Progenitor cell of endocrine pancreas (in vitro differentiated cells): ENCODE measurements around the gene CDK11B. TPM values are rescaled to one million over a fixed set of nuclear protein-coding genes. Genes with fewer than 3 reads are reported as not detected.

Source experiments
- DNase-seq: peaks from one replicate; pipeline ENCODE4 v3.0.0; 2021; ENCODE audit warnings: low spot score; ENCODE audit not compliant: unreplicated experiment
- H3K27ac Mint-ChIP-seq: 2 replicates; pipeline ENCODE4 v1.8.0; 2021; ENCODE audit warnings: mild to moderate bottlenecking, moderate library complexity, mixed read lengths
- H3K27me3 Mint-ChIP-seq: 2 replicates; pipeline ENCODE4 v1.8.0; 2021; ENCODE audit warnings: mixed read lengths
- H3K36me3 Mint-ChIP-seq: 2 replicates; pipeline ENCODE4 v1.8.0; 2022; ENCODE audit warnings: mixed read lengths; ENCODE audit not compliant: insufficient read depth
- H3K4me1 Mint-ChIP-seq: 2 replicates; pipeline ENCODE4 v1.8.0; 2021; ENCODE audit warnings: low read depth, mixed read lengths
- H3K4me3 Mint-ChIP-seq: 2 replicates; pipeline ENCODE4 v1.8.0; 2021; ENCODE audit warnings: low read depth, mild to moderate bottlenecking, moderate library complexity, mixed read lengths
- H3K9me3 Mint-ChIP-seq: 2 replicates; pipeline ENCODE4 v1.8.0; 2021; ENCODE audit warnings: low read depth, mixed read lengths
- CTCF ChIP-seq: fragments of 200-600 bp; sonication (generic); IDR thresholded peaks from one replicate; pipeline ENCODE4 v1.5.0; 2021; ENCODE audit warnings: antibody characterized with exemption, mild to moderate bottlenecking; ENCODE audit not compliant: unreplicated experiment
- total RNA-seq: library from RNA; stranded (reverse); gene quantifications from 2 replicates; pipeline ENCODE4 v1.2.1, GENCODE V29; 2021

CDK11B gene
- total RNA-seq, 1 donor from 2014 or later, result 28.7 TPM

GRCh38 chr1:1671365-1672119 is 12.7 kb upstream of the CDK11B start:
- no peaks in the 10 kb centered on the region for H3K4me1 Mint-ChIP-seq
- no peak overlapping the region for H3K27ac Mint-ChIP-seq
- no peak for TF ChIP-seq CTCF
- no peaks in the 10 kb centered on the region for H3K9me3 Mint-ChIP-seq
- peaks cover 8% of the 10 kb centered on the region for H3K36me3 Mint-ChIP-seq
- no peaks in the 10 kb centered on the region for H3K27me3 Mint-ChIP-seq
- H3K4me3 Mint-ChIP-seq, result no peak overlapping the region
- no peak for DNase-seq

- H3K36me3 Mint-ChIP-seq, result peaks cover 9% of the 10 kb centered on the region
- no peak overlapping the region for H3K4me3 Mint-ChIP-seq
- H3K27ac Mint-ChIP-seq, result no peak overlapping the region
- DNase-seq, result no peak
- H3K9me3 Mint-ChIP-seq, result no peaks in the 10 kb centered on the region
- H3K27me3 Mint-ChIP-seq, result no peaks in the 10 kb centered on the region
- TF ChIP-seq CTCF, result no peak
- H3K4me1 Mint-ChIP-seq, result no peaks in the 10 kb centered on the region
These were observed 12.1 kb upstream of the CDK11B start for GRCh38 chr1:1670866-1671265.

GRCh38 chr1:1669468-1670440 is 10.9 kb upstream of the CDK11B start:
- H3K36me3 Mint-ChIP-seq, result peaks cover 9% of the 10 kb centered on the region
- no peaks in the 10 kb centered on the region for H3K27me3 Mint-ChIP-seq
- TF ChIP-seq CTCF, result no peak
- DNase-seq, result no peak
- no peaks in the 10 kb centered on the region for H3K9me3 Mint-ChIP-seq
- no peaks in the 10 kb centered on the region for H3K4me1 Mint-ChIP-seq
- no peak overlapping the region for H3K27ac Mint-ChIP-seq
- no peak overlapping the region for H3K4me3 Mint-ChIP-seq

- H3K4me3 Mint-ChIP-seq, result no peak overlapping the region
These were observed 7.7 kb upstream of the CDK11B start for GRCh38 chr1:1666526-1666925.

More at GRCh38 chr1:1666526-1666925, 7.7 kb upstream of the CDK11B start:
- Mint-ChIP-seq H3K27ac (no peak overlapping the region), H3K9me3 (no peaks in the 10 kb centered on the region), H3K36me3 (peaks cover 7% of the 10 kb centered on the region), H3K27me3 (no peaks in the 10 kb centered on the region), H3K4me1 (no peaks in the 10 kb centered on the region)
- TF ChIP-seq CTCF, result no peak
- DNase-seq, result no peak
